Measurements from ENCODE around the gene ABI3BP. TPM values are rescaled to one million over a fixed set of nuclear protein-coding genes. Genes with fewer than 3 reads are reported as not detected.

The ABI3BP gene
- total RNA-seq, 2 experiments from 2014 or later = not detected

- CTCF ChIA-PET = interaction anchor here (1.2 kb wide), 1 partner anchor 13 kb away, joined by 3 read pairs; no protein-coding TSS in a partner anchor
- H3K4me1 ChIP-seq (ENCODE audit: insufficient read depth, low read length) = no peaks in the 10 kb centered on the region
- Mint-ChIP-seq H3K4me3 (no peak overlapping the region), H3K9me3 (no peaks in the 10 kb centered on the region), H3K36me3 (ENCODE audit: low read depth) (no peaks in the 10 kb centered on the region), H3K4me1 (ENCODE audit: low read depth) (no peaks in the 10 kb centered on the region), H3K27me3 (peaks cover 50% of the 10 kb centered on the region), H3K27ac (no peak overlapping the region)
- H3K9me3 ChIP-seq (ENCODE audit: control insufficient read depth in 1 of 2, insufficient read depth in 1 of 2, low read length in 2 of 2) = no peaks in the 10 kb centered on the region
- POLR2A ChIA-PET = no interaction called here
- no peak overlapping the region for H3K27ac ChIP-seq (ENCODE audit: low read depth in 1 of 2, low read length in 2 of 2)
- DNase-seq (no peak), ATAC-seq (ENCODE audit: poor library complexity) (no peak)
- H3K4me3 ChIP-seq (ENCODE audit: low read length) = no peak overlapping the region
- TF ChIP-seq CTCF (IDR thresholded peaks at IDR 0.05) = no peak
- intact Hi-C loops (cut with DNase I, micrococcal nuclease) = no loop called here
- no peaks in the 10 kb centered on the region for H3K36me3 ChIP-seq (ENCODE audit: insufficient read depth, low read length)
- H3K27me3 ChIP-seq (ENCODE audit: control insufficient read depth in 1 of 2, insufficient read depth in 2 of 2, low read length in 2 of 2) = peaks cover 0 to 7% of the 10 kb centered on the region in 2 experiments
Observed at GRCh38 chr3:100830931-100831330, 162.3 kb downstream of the ABI3BP start.

- H3K27ac Mint-ChIP-seq = no peak overlapping the region
- no peaks in the 10 kb centered on the region for H3K9me3 Mint-ChIP-seq
- TF ChIP-seq CTCF (IDR thresholded peaks at IDR 0.05) = no peak
- no peak overlapping the region for H3K27ac ChIP-seq (ENCODE audit: low read depth in 1 of 2, low read length in 2 of 2)
- H3K4me1 ChIP-seq (ENCODE audit: insufficient read depth, low read length) = no peaks in the 10 kb centered on the region
- H3K4me1 Mint-ChIP-seq (ENCODE audit: low read depth) = no peaks in the 10 kb centered on the region
- H3K36me3 Mint-ChIP-seq (ENCODE audit: low read depth) = no peaks in the 10 kb centered on the region
- H3K27me3 Mint-ChIP-seq = peaks cover 40% of the 10 kb centered on the region
- ATAC-seq (ENCODE audit: poor library complexity) = no peak
- ChIA-PET POLR2A (no interaction called here), CTCF (no interaction called here)
- no peak overlapping the region for H3K4me3 Mint-ChIP-seq
- no peak overlapping the region for H3K4me3 ChIP-seq (ENCODE audit: low read length)
- H3K27me3 ChIP-seq (ENCODE audit: control insufficient read depth in 1 of 2, insufficient read depth in 2 of 2, low read length in 2 of 2) = peaks cover 0 to 7% of the 10 kb centered on the region in 2 experiments
- no peaks in the 10 kb centered on the region for H3K36me3 ChIP-seq (ENCODE audit: insufficient read depth, low read length)
- H3K9me3 ChIP-seq (ENCODE audit: control insufficient read depth in 1 of 2, insufficient read depth in 1 of 2, low read length in 2 of 2) = no peaks in the 10 kb centered on the region
- intact Hi-C loops (cut with DNase I, micrococcal nuclease) = no loop called here
- DNase-seq = no peak
Observed at GRCh38 chr3:100825574-100825973, 167.6 kb downstream of the ABI3BP start.

- intact Hi-C loops (cut with DNase I, micrococcal nuclease) = no loop called here
- no peaks in the 10 kb centered on the region for H3K36me3 ChIP-seq (ENCODE audit: insufficient read depth, low read length)
- H3K4me3 ChIP-seq (ENCODE audit: low read length) = no peak overlapping the region
- no peaks in the 10 kb centered on the region for H3K4me1 ChIP-seq (ENCODE audit: insufficient read depth, low read length)
- H3K27ac ChIP-seq (ENCODE audit: low read depth in 1 of 2, low read length in 2 of 2) = no peak overlapping the region
- DNase-seq (no peak), ATAC-seq (ENCODE audit: poor library complexity) (no peak)
- Mint-ChIP-seq H3K27ac (no peak overlapping the region), H3K4me1 (ENCODE audit: low read depth) (no peaks in the 10 kb centered on the region), H3K4me3 (no peak overlapping the region), H3K27me3 (peaks cover 17% of the 10 kb centered on the region), H3K36me3 (ENCODE audit: low read depth) (no peaks in the 10 kb centered on the region), H3K9me3 (no peaks in the 10 kb centered on the region)
- CTCF ChIA-PET = interaction anchor here (1.3 kb wide), 1 partner anchor 9 kb away, joined by 3 read pairs; no protein-coding TSS in a partner anchor
- H3K9me3 ChIP-seq (ENCODE audit: control insufficient read depth in 1 of 2, insufficient read depth in 1 of 2, low read length in 2 of 2) = no peaks in the 10 kb centered on the region
- H3K27me3 ChIP-seq (ENCODE audit: control insufficient read depth in 1 of 2, insufficient read depth in 2 of 2, low read length in 2 of 2) = peaks cover 0 to 4% of the 10 kb centered on the region in 2 experiments
- POLR2A ChIA-PET = no interaction called here
- no peak for TF ChIP-seq CTCF (IDR thresholded peaks at IDR 0.05)
Observed at GRCh38 chr3:100815583-100815982, 177.6 kb downstream of the ABI3BP start.

All from CD4-positive, alpha-beta T cell (primary cell).